ENCODE results near the gene ACY1.

ACY1 gene

GRCh38 chr3:51982838-51983577 lies at the start of gene ACY1:
ACY1 (plus strand) TSS chr3:51983535; CDS start chr3:51984065, 530 bp downstream.
- H3K4me1 Mint-ChIP-seq: peaks cover 18% of the 10 kb centered on the region
- no peaks in the 10 kb centered on the region for H3K27me3 Mint-ChIP-seq (ENCODE audit: low read depth)
- TF ChIP-seq CTCF (IDR thresholded peaks at IDR 0.05; ENCODE audit: unreplicated experiment in 3 of 3): no peak
- no peaks in the 10 kb centered on the region for H3K36me3 Mint-ChIP-seq (ENCODE audit: low read depth)
- H3K27ac Mint-ChIP-seq: peak within 1 kb of the TSS; percentile 95 to 99 (median 97)
- peak within 1 kb of the TSS; percentile 87 to 92 (median 92) for H3K4me3 Mint-ChIP-seq
- no peaks in the 10 kb centered on the region for H3K9me3 Mint-ChIP-seq

DNA sequence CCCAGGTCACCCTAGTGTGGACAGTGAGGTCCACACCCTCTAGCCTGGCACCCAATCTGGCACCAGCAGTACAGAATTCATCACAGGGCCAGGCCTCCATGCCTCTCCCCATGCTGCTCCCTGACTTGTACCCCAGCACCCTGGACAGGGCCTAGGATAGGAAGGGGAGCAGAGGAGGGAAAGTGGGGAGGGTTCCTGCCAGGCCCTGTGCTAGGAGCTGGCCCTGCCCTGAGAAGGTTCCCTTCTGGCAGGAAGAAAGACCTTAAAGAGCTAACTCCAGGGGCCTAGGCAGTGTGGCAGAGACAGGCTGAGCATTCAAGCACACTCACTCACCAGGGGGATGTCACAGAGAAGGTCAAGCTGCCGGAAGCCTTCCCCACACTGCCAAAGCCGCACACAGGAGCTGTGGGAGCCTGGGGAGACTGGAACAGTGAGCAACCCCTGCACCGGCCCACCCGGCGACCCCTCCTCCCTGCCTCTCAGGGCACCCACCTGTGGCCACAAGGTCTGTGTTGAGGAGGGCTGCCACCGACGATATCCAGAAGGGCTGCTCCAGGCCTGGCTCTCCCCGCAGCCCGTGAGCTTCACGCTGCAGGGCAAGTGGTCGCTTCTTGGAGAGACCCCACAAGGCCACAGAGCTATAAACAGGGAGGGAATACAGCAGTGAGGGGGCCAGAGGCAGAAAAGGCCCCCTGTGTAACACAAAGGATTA lies 49.0 kb upstream of the ACY1 start:
- no peak overlapping the region for H3K27ac Mint-ChIP-seq
- peaks cover 3% of the 10 kb centered on the region for H3K4me1 Mint-ChIP-seq
- no peaks in the 10 kb centered on the region for H3K9me3 Mint-ChIP-seq
- TF ChIP-seq CTCF (IDR thresholded peaks at IDR 0.05; ENCODE audit: unreplicated experiment in 3 of 3): no peak
- no peak overlapping the region for H3K4me3 Mint-ChIP-seq
- peaks cover 39% of the 10 kb centered on the region for H3K36me3 Mint-ChIP-seq (ENCODE audit: low read depth)
- H3K27me3 Mint-ChIP-seq (ENCODE audit: low read depth): no peaks in the 10 kb centered on the region

DNA sequence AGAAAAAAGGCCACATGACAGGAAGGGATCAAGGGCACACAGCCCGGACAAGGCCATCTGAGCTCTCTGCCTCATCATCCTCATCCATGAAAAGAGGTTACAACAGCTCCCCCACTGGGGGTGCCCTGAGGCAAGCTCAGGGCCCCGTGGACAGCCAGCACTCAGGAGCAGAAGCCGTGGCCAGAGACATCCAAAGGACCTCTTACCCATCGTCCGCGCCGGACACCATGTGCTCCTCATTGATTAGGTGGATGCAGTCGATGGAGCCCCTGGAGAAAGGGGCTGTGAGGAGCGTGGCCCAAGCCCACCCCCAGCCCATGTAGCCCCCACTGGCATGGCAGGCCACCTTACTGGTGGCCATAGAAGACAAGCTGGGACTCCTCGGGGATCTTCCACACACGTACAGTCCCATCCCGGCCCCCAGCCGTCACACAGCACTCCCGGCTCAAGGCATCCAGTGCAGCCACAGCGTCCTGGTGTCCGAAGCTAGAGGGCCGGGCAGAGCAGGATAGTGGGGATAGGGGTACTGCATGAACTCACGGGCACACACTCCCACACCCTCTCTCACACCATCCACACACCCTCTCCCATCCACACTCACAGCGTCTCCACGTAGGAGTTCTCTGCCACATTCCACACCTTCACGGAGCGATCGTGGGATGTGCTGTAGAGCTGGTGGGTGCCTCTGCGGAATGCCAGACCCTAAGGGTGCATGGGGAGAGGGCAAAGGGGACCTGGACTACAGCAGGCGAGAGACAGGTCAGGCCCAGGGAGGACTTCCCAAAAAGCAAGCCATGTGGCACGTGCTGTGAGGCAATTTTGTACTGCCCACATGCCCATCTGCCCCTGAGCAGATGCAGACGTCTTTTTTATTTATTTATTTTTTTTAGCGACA lies 48.1 kb upstream of the ACY1 start:
- peaks cover 39% of the 10 kb centered on the region for H3K36me3 Mint-ChIP-seq (ENCODE audit: low read depth)
- peaks cover 6% of the 10 kb centered on the region for H3K4me1 Mint-ChIP-seq
- H3K9me3 Mint-ChIP-seq: no peaks in the 10 kb centered on the region
- no peak overlapping the region for H3K27ac Mint-ChIP-seq
- no peaks in the 10 kb centered on the region for H3K27me3 Mint-ChIP-seq (ENCODE audit: low read depth)
- no peak for TF ChIP-seq CTCF (IDR thresholded peaks at IDR 0.05; ENCODE audit: unreplicated experiment in 3 of 3)
- no peak overlapping the region for H3K4me3 Mint-ChIP-seq

DNA sequence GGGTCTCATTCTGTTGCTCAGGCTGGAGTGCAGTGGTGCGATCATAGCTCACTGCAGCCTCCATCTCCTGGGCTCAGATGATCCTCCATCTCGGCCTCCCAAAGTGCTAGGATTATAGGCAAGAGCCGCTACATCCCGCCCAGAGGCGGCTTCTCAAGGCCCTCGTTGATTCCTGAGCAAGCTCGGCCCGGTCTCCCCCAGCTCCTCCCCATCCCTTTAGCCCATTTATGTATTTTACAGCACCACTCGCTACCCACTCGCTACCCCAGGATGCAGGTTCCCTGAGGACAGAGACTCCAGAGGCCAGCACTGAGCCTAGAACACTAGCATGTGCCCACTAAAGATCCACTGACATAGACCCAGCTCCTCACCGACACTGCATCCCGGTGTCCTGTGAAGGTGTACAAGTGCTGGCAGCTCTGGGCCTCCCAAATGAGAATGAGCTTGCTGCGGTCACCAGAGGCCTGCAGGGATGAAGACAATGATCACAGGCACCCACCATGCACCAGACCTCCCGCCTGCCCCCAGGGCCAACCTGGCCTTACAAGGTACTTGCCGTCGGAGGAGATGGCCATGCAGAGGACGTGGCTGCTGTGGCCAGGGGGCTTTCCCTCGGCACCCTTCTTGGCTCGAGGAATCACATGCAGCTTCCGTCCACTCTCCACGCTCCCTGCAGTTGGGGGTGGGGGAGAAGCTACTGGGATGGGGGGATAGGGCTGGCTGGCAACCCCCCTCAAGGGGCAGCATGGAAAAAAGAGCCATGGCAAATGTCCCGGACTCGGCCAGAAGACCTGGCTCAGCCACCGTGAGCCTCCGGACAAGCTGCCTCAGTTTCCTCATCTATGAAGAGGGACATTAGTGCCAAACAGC lies 47.2 kb upstream of the ACY1 start:
- Mint-ChIP-seq H3K4me1 (peaks cover 14% of the 10 kb centered on the region), H3K36me3 (ENCODE audit: low read depth) (peaks cover 38% of the 10 kb centered on the region), H3K9me3 (no peaks in the 10 kb centered on the region), H3K27ac (no peak overlapping the region), H3K27me3 (ENCODE audit: low read depth) (no peaks in the 10 kb centered on the region), H3K4me3 (no peak overlapping the region)
- no peak for TF ChIP-seq CTCF (IDR thresholded peaks at IDR 0.05; ENCODE audit: unreplicated experiment in 3 of 3)

DNA sequence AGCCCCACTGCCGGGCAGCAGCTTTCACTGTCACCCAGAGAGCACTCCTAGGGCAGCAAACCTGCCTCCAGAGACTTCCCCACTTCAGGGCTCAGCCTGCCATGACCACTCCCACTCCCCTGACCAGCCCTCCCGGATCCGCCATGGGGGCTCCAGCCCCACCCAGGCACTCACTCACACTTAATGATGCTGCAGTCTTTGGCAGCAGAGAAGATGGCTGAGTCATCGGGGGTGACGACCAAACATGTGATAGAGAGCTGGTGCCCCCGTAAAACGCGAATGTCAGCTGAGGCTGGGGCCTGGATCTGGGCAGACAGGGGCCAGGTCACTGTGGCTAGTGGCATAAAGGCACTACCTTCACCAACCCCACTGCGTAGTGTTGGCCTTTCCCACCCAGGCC lies 46.3 kb upstream of the ACY1 start:
- peaks cover 34% of the 10 kb centered on the region for H3K36me3 Mint-ChIP-seq (ENCODE audit: low read depth)
- H3K9me3 Mint-ChIP-seq: no peaks in the 10 kb centered on the region
- peaks cover 22% of the 10 kb centered on the region for H3K4me1 Mint-ChIP-seq
- no peak overlapping the region for H3K4me3 Mint-ChIP-seq
- TF ChIP-seq CTCF (IDR thresholded peaks at IDR 0.05; ENCODE audit: unreplicated experiment in 3 of 3): no peak
- no peaks in the 10 kb centered on the region for H3K27me3 Mint-ChIP-seq (ENCODE audit: low read depth)
- no peak overlapping the region for H3K27ac Mint-ChIP-seq

Measured in nephron (organoid).